Body of pancreas (tissue), 4 donors: ENCODE measurements around the gene TET2.

Source experiments
- CTCF ChIP-seq, 7 experiments: fragments of 450-650 bp in 4 of 7; fragments of 200-600 bp in 3 of 7; sonication (generic) in 3 of 7; IDR thresholded peaks; one replicate each; pipeline ENCODE4 v1.5.1; 2016 to 2019; ENCODE audit warnings: antibody characterized with exemption in 7 of 7
- POLR2A ChIP-seq, 3 donors: fragments of 450-650 bp; IDR thresholded peaks; one replicate each; pipeline ENCODE4 v1.6.1; 2016; ENCODE audit warnings: antibody characterized with exemption in 3 of 3, mild to moderate bottlenecking in 2 of 3

- TF ChIP-seq POLR2A (IDR thresholded peaks at IDR 0.05) (no peak), CTCF (IDR thresholded peaks at IDR 0.05) (no peak)
Measured at GRCh38 chr4:105327956-105328355, 181.3 kb downstream of the TET2 start.
